PC-3 (cell line): ENCODE data around the gene PDE6A. TPM values are rescaled to one million over a fixed set of nuclear protein-coding genes. Genes with fewer than 3 reads are reported as not detected.

Experiments
- ATAC-seq: fragments of 200-7000 bp; cut with Tn5 transposase; 2 replicates; pipeline ENCODE4 v1.9.1; 2020; ENCODE audit warnings: mild to moderate bottlenecking, moderate library complexity
- BruUV-seq: library from RNA; stranded (reverse); fragments of 400-500 nt; replicated peaks from 2 replicates; lab custom pipeline; 2021; lab: Mats Ljungman, UMichigan
- CTCF ChIA-PET: fragments of 300-600 bp; sonication (Branson Sonifier 250); formaldehyde crosslinking; loops from one replicate; lab custom pipeline; 2022; ENCODE audit warnings: antibody characterized with exemption; lab: Charles Lee
- POLR2A ChIA-PET: fragments of 300-600 bp; sonication (Branson Sonifier 250); formaldehyde crosslinking; loops from one replicate; lab custom pipeline; 2022; ENCODE audit warnings: antibody characterized with exemption; ENCODE audit not compliant: unreplicated experiment; lab: Charles Lee
- DNase-seq: peaks from one replicate; pipeline ENCODE4 v3.0.0-alpha.2; 2015
- H2AFZ ChIP-seq: fragments of 300-600 bp; sonication (generic); 2 replicates; pipeline ENCODE4 v1.6.0; 2016; ENCODE audit warnings: antibody characterized with exemption, low read length
- H3F3A ChIP-seq: fragments of 300-600 bp; sonication (generic); one replicate; pipeline ENCODE4 v1.6.0; 2017; ENCODE audit warnings: antibody characterized with exemption, low read length, control low read depth, mild to moderate bottlenecking; ENCODE audit not compliant: unreplicated experiment
- H3K27ac ChIP-seq: fragments of 300-600 bp; sonication (generic); 2 replicates; pipeline ENCODE4 v1.5.1; 2016; ENCODE audit warnings: mild to moderate bottlenecking, low read length
- H3K27me3 ChIP-seq: fragments of 300-600 bp; sonication (generic); 2 replicates; pipeline ENCODE4 v1.6.1; 2016; ENCODE audit warnings: low read length, mixed read lengths
- H3K36me3 ChIP-seq: fragments of 300-600 bp; sonication (generic); 2 replicates; pipeline ENCODE4 v1.6.1; 2016; ENCODE audit warnings: low read depth, mixed run types, low read length, mixed read lengths
- H3K4me1 ChIP-seq: fragments of 300-600 bp; sonication (generic); 2 replicates; pipeline ENCODE4 v1.5.1; 2016; ENCODE audit warnings: low read length; ENCODE audit not compliant: insufficient read depth
- H3K4me2 ChIP-seq: fragments of 300-600 bp; sonication (generic); 2 replicates; pipeline ENCODE4 v1.6.0; 2016; ENCODE audit warnings: low read length
- H3K4me3 ChIP-seq: fragments of 300-600 bp; sonication (generic); 2 replicates; pipeline ENCODE4 v1.5.1; 2016; ENCODE audit warnings: mild to moderate bottlenecking, low read length, mixed read lengths
- H3K79me2 ChIP-seq: fragments of 300-600 bp; sonication (generic); 2 replicates; pipeline ENCODE4 v1.6.1; 2017; ENCODE audit warnings: low read length, mixed read lengths
- H3K9ac ChIP-seq: fragments of 300-600 bp; sonication (generic); 2 replicates; pipeline ENCODE4 v1.6.0; 2016; ENCODE audit warnings: mild to moderate bottlenecking, low read length
- H3K9me2 ChIP-seq: fragments of 300-600 bp; sonication (generic); replicated peaks from 2 replicates; pipeline ENCODE4 v1.6.1; 2016; ENCODE audit warnings: mixed run types, low read length, mixed read lengths
- H3K9me3 ChIP-seq: fragments of 300-600 bp; sonication (generic); 2 replicates; pipeline ENCODE4 v1.6.1; 2016; ENCODE audit warnings: low read length, mixed read lengths
- H4K20me1 ChIP-seq: fragments of 300-600 bp; sonication (generic); 2 replicates; pipeline ENCODE4 v1.6.1; 2016; ENCODE audit warnings: low read length, mixed read lengths
- EZH2 ChIP-seq: fragments of 300-600 bp; sonication (generic); IDR thresholded peaks from one replicate; pipeline ENCODE4 v1.6.1; 2017; ENCODE audit warnings: antibody characterized with exemption, mild to moderate bottlenecking, low read length; ENCODE audit not compliant: unreplicated experiment
- EZH2phosphoT487 ChIP-seq: fragments of 300-600 bp; sonication (generic); IDR thresholded peaks from 2 replicates; pipeline ENCODE4 v1.6.1; 2018; ENCODE audit warnings: mild to moderate bottlenecking, antibody characterized with exemption, low read length, borderline replicate concordance
- intact Hi-C: fragments of 100-400 bp; cut with micrococcal nuclease; formaldehyde crosslinking; loops from 2 replicates; pipeline ENCODE4 v1.9.0; 2023
- total RNA-seq: library from RNA; depleted of rRNA; stranded (reverse); fragments of >200 nt; gene quantifications from 2 replicates; pipeline ENCODE4 v1.2.3, GENCODE V29; 2014
- TF ChIP-seq, protein P1 (sequence below): fragments of 300-600 bp; sonication (generic); conservative IDR thresholded peaks from 2 replicates; pipeline ENCODE4 v1.5.1; 2017; ENCODE audit warnings: antibody characterized with exemption, low read depth, mild to moderate bottlenecking, low read length

PDE6A gene
- total RNA-seq, 1 experiment from 2014 or later, result not detected

- CTCF ChIA-PET, result interaction anchor here (0.6 to 4.6 kb wide), 7 partner anchors 28 to 127 kb away, joined by 4 to 36 read pairs (median 10); no protein-coding TSS in a partner anchor
- Histone ChIP-seq H3K9ac (peak overlapping the region; percentile 68), H3K27me3 (no peaks in the 10 kb centered on the region), H3K4me2 (peak overlapping the region; percentile 92), H3K79me2 (peaks cover 6% of the 10 kb centered on the region; the same call in 1 of the 2 replicates), H4K20me1 (no peaks in the 10 kb centered on the region), H3K4me3 (peak overlapping the region; percentile 78), H3K9me2 (no peaks in the 10 kb centered on the region), H3K36me3 (no peaks in the 10 kb centered on the region), H3K27ac (no peak overlapping the region), H3F3A (no peaks in the 10 kb centered on the region), H3K9me3 (no peaks in the 10 kb centered on the region), H2AFZ (peak overlapping the region; percentile 81), H3K4me1 (peaks cover 30% of the 10 kb centered on the region)
- DNase-seq (peak; percentile 20), ATAC-seq (peak; percentile 3; the same call in 1 of the 2 replicates)
- POLR2A ChIA-PET, result no interaction called here
- TSS peak; percentile 68 for BruUV-seq
- TF ChIP-seq EZH2, result no peak
- TF ChIP-seq, protein P1, sequence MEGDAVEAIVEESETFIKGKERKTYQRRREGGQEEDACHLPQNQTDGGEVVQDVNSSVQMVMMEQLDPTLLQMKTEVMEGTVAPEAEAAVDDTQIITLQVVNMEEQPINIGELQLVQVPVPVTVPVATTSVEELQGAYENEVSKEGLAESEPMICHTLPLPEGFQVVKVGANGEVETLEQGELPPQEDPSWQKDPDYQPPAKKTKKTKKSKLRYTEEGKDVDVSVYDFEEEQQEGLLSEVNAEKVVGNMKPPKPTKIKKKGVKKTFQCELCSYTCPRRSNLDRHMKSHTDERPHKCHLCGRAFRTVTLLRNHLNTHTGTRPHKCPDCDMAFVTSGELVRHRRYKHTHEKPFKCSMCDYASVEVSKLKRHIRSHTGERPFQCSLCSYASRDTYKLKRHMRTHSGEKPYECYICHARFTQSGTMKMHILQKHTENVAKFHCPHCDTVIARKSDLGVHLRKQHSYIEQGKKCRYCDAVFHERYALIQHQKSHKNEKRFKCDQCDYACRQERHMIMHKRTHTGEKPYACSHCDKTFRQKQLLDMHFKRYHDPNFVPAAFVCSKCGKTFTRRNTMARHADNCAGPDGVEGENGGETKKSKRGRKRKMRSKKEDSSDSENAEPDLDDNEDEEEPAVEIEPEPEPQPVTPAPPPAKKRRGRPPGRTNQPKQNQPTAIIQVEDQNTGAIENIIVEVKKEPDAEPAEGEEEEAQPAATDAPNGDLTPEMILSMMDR, result no peak
- no peak for TF ChIP-seq EZH2phosphoT487
- intact Hi-C loops, result no loop called here
Measured at GRCh38 chr5:149961186-149961685, 16.6 kb upstream of the PDE6A start.

GRCh38 chr5:149960272-149961185 is 15.9 kb upstream of the PDE6A start, which contains the start of gene SLC26A2:
Gene SLC26A2 (plus strand): TSS chr5:149960758. CDS start chr5:149977653, 16,895 bp downstream.
- H3K27ac ChIP-seq, result peak within 1 kb of the TSS; percentile 56
- BruUV-seq, result no TSS peak
- POLR2A ChIA-PET, result interaction anchor here (0.5 to 1.1 kb wide), 4 partner anchors 33 to 109 kb away, joined by 3 to 7 read pairs (median 4); no protein-coding TSS in a partner anchor

More at GRCh38 chr5:149960272-149961185, 15.9 kb upstream of the PDE6A start, which contains the start of gene SLC26A2:
- peak within 1 kb of the TSS; percentile 92 for H3K4me2 ChIP-seq
- intact Hi-C loops, result loop anchor here (1.0 kb wide), 1 partner anchor 21 kb away; no protein-coding TSS in a partner anchor
- no peaks in the 10 kb centered on the region for H3K27me3 ChIP-seq
- H2AFZ ChIP-seq, result peak within 1 kb of the TSS; percentile 81
- H3K4me1 ChIP-seq, result peaks cover 31% of the 10 kb centered on the region
- peak; percentile 95 for ATAC-seq
- TF ChIP-seq EZH2phosphoT487, result no peak
- CTCF ChIA-PET, result interaction anchor here (0.6 to 4.6 kb wide), 9 partner anchors 15 to 127 kb away, joined by 3 to 36 read pairs (median 7); no protein-coding TSS in a partner anchor
- no peaks in the 10 kb centered on the region for H4K20me1 ChIP-seq
- no peaks in the 10 kb centered on the region for H3K9me2 ChIP-seq
- H3F3A ChIP-seq, result no peaks in the 10 kb centered on the region
- no peaks in the 10 kb centered on the region for H3K9me3 ChIP-seq
- DNase-seq, result peak; percentile 99
- no peaks in the 10 kb centered on the region for H3K36me3 ChIP-seq
- H3K4me3 ChIP-seq, result peak within 1 kb of the TSS; percentile 78
- H3K9ac ChIP-seq, result peak within 1 kb of the TSS; percentile 68
- peaks cover 6% of the 10 kb centered on the region; the same call in 1 of the 2 replicates for H3K79me2 ChIP-seq
